ENCODE measurements around the gene CAMSAP3.

The CAMSAP3 gene

GRCh38 chr19:7648265-7649014 lies 52.8 kb downstream of the CAMSAP3 start:
- H3K9me2 ChIP-seq (replicated peaks; ENCODE audit: insufficient read depth, low read length), result no peaks in the 10 kb centered on the region
- no peak overlapping the region for H3K4me2 ChIP-seq (ENCODE audit: low read depth, low read length)
- H3K27ac ChIP-seq (ENCODE audit: low read length), result no peak overlapping the region
- no peak for DNase-seq
- no peaks in the 10 kb centered on the region for H3K79me2 ChIP-seq (ENCODE audit: low read length)
- H3K4me1 ChIP-seq (ENCODE audit: low read length), result no peaks in the 10 kb centered on the region
- no peaks in the 10 kb centered on the region for H3K9me3 ChIP-seq (replicated peaks; ENCODE audit: insufficient read depth, low read length)
- H3F3A ChIP-seq (ENCODE audit: insufficient read depth, low read length), result no peaks in the 10 kb centered on the region
- H2AFZ ChIP-seq (ENCODE audit: low read length), result no peak overlapping the region
- TF ChIP-seq EZH2phosphoT487 (IDR thresholded peaks at IDR 0.05; ENCODE audit: low read length), result no peak
- TF ChIP-seq, protein P1, sequence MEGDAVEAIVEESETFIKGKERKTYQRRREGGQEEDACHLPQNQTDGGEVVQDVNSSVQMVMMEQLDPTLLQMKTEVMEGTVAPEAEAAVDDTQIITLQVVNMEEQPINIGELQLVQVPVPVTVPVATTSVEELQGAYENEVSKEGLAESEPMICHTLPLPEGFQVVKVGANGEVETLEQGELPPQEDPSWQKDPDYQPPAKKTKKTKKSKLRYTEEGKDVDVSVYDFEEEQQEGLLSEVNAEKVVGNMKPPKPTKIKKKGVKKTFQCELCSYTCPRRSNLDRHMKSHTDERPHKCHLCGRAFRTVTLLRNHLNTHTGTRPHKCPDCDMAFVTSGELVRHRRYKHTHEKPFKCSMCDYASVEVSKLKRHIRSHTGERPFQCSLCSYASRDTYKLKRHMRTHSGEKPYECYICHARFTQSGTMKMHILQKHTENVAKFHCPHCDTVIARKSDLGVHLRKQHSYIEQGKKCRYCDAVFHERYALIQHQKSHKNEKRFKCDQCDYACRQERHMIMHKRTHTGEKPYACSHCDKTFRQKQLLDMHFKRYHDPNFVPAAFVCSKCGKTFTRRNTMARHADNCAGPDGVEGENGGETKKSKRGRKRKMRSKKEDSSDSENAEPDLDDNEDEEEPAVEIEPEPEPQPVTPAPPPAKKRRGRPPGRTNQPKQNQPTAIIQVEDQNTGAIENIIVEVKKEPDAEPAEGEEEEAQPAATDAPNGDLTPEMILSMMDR (IDR thresholded peaks at IDR 0.05; ENCODE audit: low read length), result no peak
- no peak for TF ChIP-seq EZH2 (optimal IDR thresholded peaks at IDR 0.05; ENCODE audit: low read depth, low read length)
- H3K36me3 ChIP-seq (replicated peaks; ENCODE audit: insufficient read depth, low read length), result no peaks in the 10 kb centered on the region
- H3K9ac ChIP-seq (ENCODE audit: low read length), result no peak overlapping the region
- H3K4me3 ChIP-seq (ENCODE audit: low read length), result no peak overlapping the region
- H3K27me3 ChIP-seq (replicated peaks; ENCODE audit: insufficient read depth, low read length), result peaks cover 26% of the 10 kb centered on the region
- H4K20me1 ChIP-seq (ENCODE audit: insufficient read depth, low read length), result no peaks in the 10 kb centered on the region

GRCh38 chr19:7650148-7650547 lies 54.5 kb downstream of the CAMSAP3 start:
- Histone ChIP-seq H3K79me2 (ENCODE audit: low read length) (no peaks in the 10 kb centered on the region), H2AFZ (ENCODE audit: low read length) (no peak overlapping the region), H4K20me1 (ENCODE audit: insufficient read depth, low read length) (no peaks in the 10 kb centered on the region), H3K9me2 (replicated peaks; ENCODE audit: insufficient read depth, low read length) (no peaks in the 10 kb centered on the region), H3K27ac (ENCODE audit: low read length) (no peak overlapping the region), H3K36me3 (replicated peaks; ENCODE audit: insufficient read depth, low read length) (no peaks in the 10 kb centered on the region), H3K4me1 (ENCODE audit: low read length) (no peaks in the 10 kb centered on the region), H3K9me3 (replicated peaks; ENCODE audit: insufficient read depth, low read length) (no peaks in the 10 kb centered on the region), H3K27me3 (replicated peaks; ENCODE audit: insufficient read depth, low read length) (peaks cover 38% of the 10 kb centered on the region), H3K4me2 (ENCODE audit: low read depth, low read length) (no peak overlapping the region), H3F3A (ENCODE audit: insufficient read depth, low read length) (no peaks in the 10 kb centered on the region), H3K9ac (ENCODE audit: low read length) (no peak overlapping the region), H3K4me3 (ENCODE audit: low read length) (no peak overlapping the region)
- TF ChIP-seq EZH2phosphoT487 (IDR thresholded peaks at IDR 0.05; ENCODE audit: low read length) (no peak), EZH2 (optimal IDR thresholded peaks at IDR 0.05; ENCODE audit: low read depth, low read length) (no peak)
- TF ChIP-seq, protein P1 (IDR thresholded peaks at IDR 0.05; ENCODE audit: low read length), result no peak
- no peak for DNase-seq

DNA sequence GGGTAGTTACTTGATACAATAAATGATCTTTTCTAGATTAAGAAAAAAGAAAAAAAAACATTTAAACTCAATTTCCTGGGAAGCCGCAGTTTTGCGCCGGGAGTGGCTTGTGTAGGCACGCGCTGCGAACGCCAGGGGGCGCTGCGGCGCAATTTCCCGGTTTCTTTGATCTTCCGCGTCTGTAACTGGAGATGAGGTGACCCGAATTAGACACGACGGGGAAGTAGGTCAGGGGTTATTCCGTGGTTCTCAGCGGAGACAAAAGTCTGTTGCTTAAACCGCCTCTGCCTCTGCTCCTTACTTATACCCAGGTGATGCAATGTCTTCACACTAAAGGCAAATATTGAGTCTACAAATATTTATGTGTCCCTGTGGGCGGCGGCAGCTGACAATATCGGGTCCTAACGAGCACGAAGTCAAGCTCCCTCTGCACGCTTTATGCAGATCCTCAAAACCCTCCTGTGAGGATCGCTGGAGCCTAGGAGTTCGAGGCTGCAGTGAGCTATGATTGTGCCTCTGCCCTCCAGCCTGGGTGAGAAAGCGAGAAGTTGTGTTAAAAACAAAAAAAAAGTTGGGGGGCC lies 56.5 kb downstream of the CAMSAP3 start:
- Histone ChIP-seq H3K4me1 (ENCODE audit: low read length) (no peaks in the 10 kb centered on the region), H4K20me1 (ENCODE audit: insufficient read depth, low read length) (no peaks in the 10 kb centered on the region), H3K27ac (ENCODE audit: low read length) (no peak overlapping the region), H3K79me2 (ENCODE audit: low read length) (no peaks in the 10 kb centered on the region), H3K9ac (ENCODE audit: low read length) (no peak overlapping the region), H3K9me3 (replicated peaks; ENCODE audit: insufficient read depth, low read length) (no peaks in the 10 kb centered on the region), H3K36me3 (replicated peaks; ENCODE audit: insufficient read depth, low read length) (no peaks in the 10 kb centered on the region), H3K27me3 (replicated peaks; ENCODE audit: insufficient read depth, low read length) (peaks cover 54% of the 10 kb centered on the region), H3K9me2 (replicated peaks; ENCODE audit: insufficient read depth, low read length) (no peaks in the 10 kb centered on the region), H3K4me3 (ENCODE audit: low read length) (peak overlapping the region; percentile 18; the same call in 1 of the 2 replicates), H3K4me2 (ENCODE audit: low read depth, low read length) (peak overlapping the region; percentile 52), H3F3A (ENCODE audit: insufficient read depth, low read length) (no peaks in the 10 kb centered on the region), H2AFZ (ENCODE audit: low read length) (peak overlapping the region; percentile 50)
- TF ChIP-seq, protein P1 (IDR thresholded peaks at IDR 0.05; ENCODE audit: low read length), result peak; percentile 96
- TF ChIP-seq EZH2 (optimal IDR thresholded peaks at IDR 0.05; ENCODE audit: low read depth, low read length) (no peak), EZH2phosphoT487 (IDR thresholded peaks at IDR 0.05; ENCODE audit: low read length) (no peak)
- DNase-seq, result peak; percentile 87

Measured in MM.1S (cell line).